Measurements from ENCODE around the gene ITCH. TPM values are rescaled to one million over a fixed set of nuclear protein-coding genes. Genes with fewer than 3 reads are reported as not detected.

Gene ITCH
- total and polyA plus RNA-seq, 2 of the 8 experiments (the other 6 are each of a cell fraction or from before 2014, with no cell fraction given) = 3.9 to 45.2 TPM

GRCh38 chr20:34427331-34427730 lies 64.3 kb downstream of the ITCH start:
- DNase-seq (ENCODE audit: low read depth in 1 of 2, low spot score in 2 of 2) (no peak), FAIRE-seq (no peak)
- ChIA-PET POLR2A (ENCODE audit: partially characterized antibody) (no interaction called here), CTCF (ENCODE audit: partially characterized antibody) (interaction anchor here (0.7 to 1.8 kb wide), 5 partner anchors 22 to 116 kb away, joined by 3 to 12 read pairs (median 3); no protein-coding TSS in a partner anchor)
- no peaks in the 10 kb centered on the region; the same call in 1 of the 2 replicates for H3K79me1 ChIP-seq (ENCODE audit: low read depth, low read length)
- no peaks in the 10 kb centered on the region for H3K27me3 ChIP-seq (replicated peaks in 1 of 4; ENCODE audit: control insufficient read depth in 3 of 4, extremely low read depth in 1 of 4, insufficient read depth in 3 of 4, low read length in 3 of 4)
- no peak overlapping the region for H3K4me3 ChIP-seq (ENCODE audit: extremely low read depth in 1 of 4, insufficient read depth in 2 of 4, low read depth in 3 of 4, low read length in 4 of 4)
- H3K23me2 ChIP-seq (ENCODE audit: low read depth, low read length) = no peaks in the 10 kb centered on the region
- H3K36me3 ChIP-seq (ENCODE audit: control insufficient read depth in 2 of 4, insufficient read depth in 4 of 4, low read length in 3 of 4) = peaks cover 3 to 11% (median 9%) of the 10 kb centered on the region in 4 experiments; a peak in 5 of 8 replicates
- H3K79me2 ChIP-seq (ENCODE audit: control insufficient read depth in 1 of 2, insufficient read depth in 2 of 2, low read length in 2 of 2) = no peaks in the 10 kb centered on the region
- H2BK120ac ChIP-seq (replicated peaks; ENCODE audit: low read depth, low read length) = no peak overlapping the region
- no peak overlapping the region for H2BK5ac ChIP-seq (ENCODE audit: low read depth, low read length)
- no peak overlapping the region for H3K56ac ChIP-seq (replicated peaks; ENCODE audit: insufficient read length, low read depth, low read length)
- H4K8ac ChIP-seq (ENCODE audit: extremely low read depth, insufficient read depth, low read length) = no peak overlapping the region
- H2BK12ac ChIP-seq (ENCODE audit: low read depth, low read length) = no peak overlapping the region
- no peak overlapping the region for H4K91ac ChIP-seq (replicated peaks; ENCODE audit: insufficient read length, low read length)
- H3K27ac ChIP-seq (ENCODE audit: low read depth, low read length) = no peak overlapping the region
- no peak overlapping the region for H3K14ac ChIP-seq (ENCODE audit: insufficient read length)
- no peaks in the 10 kb centered on the region for H3K4me1 ChIP-seq (replicated peaks in 1 of 4; ENCODE audit: control insufficient read depth in 3 of 4, insufficient read depth in 4 of 4, low read length in 3 of 4)
- H3K18ac ChIP-seq (ENCODE audit: extremely low read depth, low read length) = no peak overlapping the region
- no peak overlapping the region for H2BK20ac ChIP-seq (ENCODE audit: low read length)
- H4K5ac ChIP-seq (ENCODE audit: insufficient read length, low read depth, low read length) = no peak overlapping the region
- 87% methylated on average over 3 of the region's 3 CpGs; no CpG with 5 or more reads in 1 of the 2 experiments for WGBS, 2 experiments (ENCODE audit: extremely low coverage in 1 of 2, insufficient coverage in 1 of 2, insufficient read length in 1 of 2, insufficient replicate concordance in 2 of 2, low coverage in 1 of 2, low lambda C conversion rate in 2 of 2, missing lambda C conversion rate in 1 of 2)
- no peak overlapping the region for H3K9ac ChIP-seq (replicated peaks in 1 of 4; ENCODE audit: extremely low read depth in 1 of 4, low read depth in 3 of 4, low read length in 3 of 4)
- TF ChIP-seq EGR1 (IDR thresholded peaks at IDR 0.05; ENCODE audit: borderline replicate concordance, low read depth, low read length) = no peak
- TF ChIP-seq SP4 (IDR thresholded peaks at IDR 0.05; ENCODE audit: low read length) = no peak
- no peak for TF ChIP-seq KDM4A (IDR thresholded peaks at IDR 0.05; ENCODE audit: low read depth, low read length, severe bottlenecking)
- TF ChIP-seq SP1 (IDR thresholded peaks at IDR 0.05; ENCODE audit: low read depth, low read length) = no peak
- no peak for TF ChIP-seq RNF2 (IDR thresholded peaks at IDR 0.05; ENCODE audit: borderline replicate concordance, low read depth, low read length, missing control alignments, poor library complexity, severe bottlenecking)
- TF ChIP-seq RAD21 (IDR thresholded peaks at IDR 0.05 in 1 of 2, conservative IDR thresholded peaks at IDR 0.05 in 1 of 2; ENCODE audit: low read depth in 2 of 2, low read length in 2 of 2) = no peak
- no peak for TF ChIP-seq CREB1 (IDR thresholded peaks at IDR 0.05)
- no peak overlapping the region for H2AK5ac ChIP-seq (ENCODE audit: low read depth, low read length)
- H3K4me2 ChIP-seq (ENCODE audit: insufficient read depth in 1 of 2, low read depth in 2 of 2, low read length in 2 of 2) = no peak overlapping the region
- no peak overlapping the region for H2AFZ ChIP-seq (ENCODE audit: low read length)
- H4K20me1 ChIP-seq (replicated peaks in 1 of 2; ENCODE audit: control insufficient read depth in 1 of 2, insufficient read depth in 2 of 2, low read length in 2 of 2) = peaks cover 0 to 1% of the 10 kb centered on the region in 2 experiments
- H2BK15ac ChIP-seq (ENCODE audit: low read length) = no peak overlapping the region
- no peak overlapping the region for H3K4ac ChIP-seq (replicated peaks; ENCODE audit: insufficient read length, low read depth, low read length)
- H3K23ac ChIP-seq (ENCODE audit: insufficient read length) = no peak overlapping the region
- no peaks in the 10 kb centered on the region for H3K9me3 ChIP-seq (ENCODE audit: insufficient read depth in 2 of 2, low read depth in 1 of 2, low read length in 1 of 2)
